Stomach smooth muscle (tissue), 2 donors: Measurements from ENCODE around the gene GPC5.

Experiments used
- H3K27ac ChIP-seq: one replicate; pipeline ENCODE4 v1.7.0; 2013; ENCODE audit warnings: mild to moderate bottlenecking, low read length, inconsistent platforms
- H3K27me3 ChIP-seq, 2 donors: one replicate each; pipeline ENCODE4 v1.7.0; 2013; ENCODE audit warnings: low read length in 2 of 2; ENCODE audit not compliant: insufficient read depth in 2 of 2, control insufficient read depth in 1 of 2
- H3K36me3 ChIP-seq, 2 donors: one replicate each; pipeline ENCODE4 v1.7.0; 2013; ENCODE audit warnings: low read length in 2 of 2; ENCODE audit not compliant: control insufficient read depth in 2 of 2, insufficient read depth in 2 of 2
- H3K4me1 ChIP-seq: one replicate; pipeline ENCODE4 v1.7.0; 2013; ENCODE audit warnings: low read length; ENCODE audit not compliant: control insufficient read depth, insufficient read depth
- H3K4me3 ChIP-seq, 2 donors: one replicate each; pipeline ENCODE4 v1.7.0; 2013; ENCODE audit warnings: low read length in 2 of 2
- H3K9ac ChIP-seq, 2 donors: one replicate each; pipeline ENCODE4 v1.7.0; 2013; ENCODE audit warnings: low read length in 2 of 2, mild to moderate bottlenecking in 1 of 2
- H3K9me3 ChIP-seq, 2 donors: one replicate each; pipeline ENCODE4 v1.7.0; 2013; ENCODE audit warnings: low read length in 2 of 2; ENCODE audit not compliant: control insufficient read depth in 2 of 2
- donor health status: healthy.
- donor health status: Pancreatic carcinoma.

The GPC5 gene

DNA sequence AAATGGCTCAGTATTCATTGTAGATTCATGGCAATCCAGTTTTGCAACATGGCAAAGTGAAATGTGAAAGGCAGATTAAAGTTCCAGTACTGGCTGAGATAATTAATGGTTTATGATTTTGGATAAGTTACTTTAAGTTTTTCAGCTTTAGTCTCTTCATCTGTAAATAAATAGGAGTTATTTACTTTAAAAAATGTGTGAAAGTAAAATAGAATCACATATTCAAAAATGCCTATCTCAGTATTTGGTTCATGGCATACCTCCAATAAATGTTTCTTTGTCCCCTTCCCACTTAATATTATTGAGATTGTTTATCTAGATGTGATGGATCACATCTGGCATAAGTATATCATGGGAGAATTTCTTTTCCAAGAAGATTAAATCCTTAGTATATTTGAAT is 426.0 kb downstream of the GPC5 start:
- no peaks in the 10 kb centered on the region for H3K4me1 ChIP-seq
- no peak overlapping the region for H3K9ac ChIP-seq
- no peak overlapping the region for H3K4me3 ChIP-seq
- H3K27me3 ChIP-seq, result no peaks in the 10 kb centered on the region
- H3K27ac ChIP-seq, result no peak overlapping the region
- no peaks in the 10 kb centered on the region for H3K36me3 ChIP-seq
- H3K9me3 ChIP-seq, result no peaks in the 10 kb centered on the region

DNA sequence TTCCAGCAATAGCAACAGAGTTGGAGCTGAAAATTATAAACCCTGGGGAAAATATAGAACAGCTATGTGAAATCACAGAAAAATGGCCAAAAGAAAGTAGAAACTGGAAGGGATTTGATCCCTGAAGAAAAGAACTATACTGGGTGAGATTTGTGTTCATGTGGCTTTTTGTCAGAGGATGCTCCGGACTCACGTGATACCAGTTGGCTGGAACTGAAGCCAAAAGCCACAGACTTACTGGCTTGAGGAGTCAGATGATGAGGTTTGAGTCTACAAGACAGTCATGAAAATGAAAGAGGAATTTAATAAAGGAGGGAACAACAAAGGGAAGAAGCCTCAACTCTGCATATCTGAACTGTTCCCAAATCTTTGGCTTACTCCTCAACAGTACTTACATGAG is 427.1 kb downstream of the GPC5 start:
- H3K9ac ChIP-seq, result no peak overlapping the region

DNA sequence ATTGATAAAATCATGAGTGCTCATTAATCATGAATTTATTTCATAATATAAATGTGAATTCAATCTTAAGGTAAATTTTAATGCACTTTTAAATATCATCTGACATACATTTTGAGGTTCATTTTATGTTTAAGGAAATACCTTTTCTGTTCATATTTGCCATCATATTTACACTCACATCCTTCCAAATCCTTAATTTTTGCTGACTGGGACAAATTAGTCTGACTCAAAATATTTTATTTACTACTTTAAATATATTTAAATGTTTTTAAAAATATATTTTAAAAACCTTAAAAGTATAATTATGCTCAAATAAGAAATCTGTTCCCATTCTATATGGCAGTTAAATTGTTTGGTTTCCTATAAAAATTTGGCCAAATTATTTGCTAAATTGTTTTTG is 438.1 kb downstream of the GPC5 start:
- H3K9me3 ChIP-seq, result no peaks in the 10 kb centered on the region
- no peaks in the 10 kb centered on the region for H3K4me1 ChIP-seq

More for the DNA sequence above, 427.1 kb downstream of the GPC5 start:
- Histone ChIP-seq H3K36me3 (no peaks in the 10 kb centered on the region), H3K4me1 (no peaks in the 10 kb centered on the region), H3K27me3 (no peaks in the 10 kb centered on the region), H3K27ac (no peak overlapping the region), H3K9me3 (no peaks in the 10 kb centered on the region), H3K4me3 (no peak overlapping the region)

DNA sequence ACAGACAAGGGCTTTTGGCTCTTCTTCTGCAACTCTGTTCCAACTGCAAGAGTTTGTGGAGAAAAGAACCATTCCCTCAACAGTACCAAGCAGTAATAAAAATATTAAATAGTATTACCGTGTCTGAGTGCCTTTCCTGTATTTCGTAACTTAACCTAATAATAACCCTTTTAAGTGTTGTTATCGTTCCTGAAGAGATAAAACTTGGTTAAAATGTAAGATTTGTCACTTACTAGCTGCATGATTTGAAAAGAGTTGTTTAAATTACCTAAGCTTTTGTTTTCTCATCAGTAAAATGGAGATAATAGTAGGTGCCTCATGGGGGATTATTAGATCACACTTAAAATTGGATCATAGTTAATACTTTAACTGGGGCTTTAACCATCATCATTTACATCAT is 447.2 kb downstream of the GPC5 start:
- H3K4me3 ChIP-seq, result no peak overlapping the region
- H3K36me3 ChIP-seq, result no peaks in the 10 kb centered on the region
- no peaks in the 10 kb centered on the region for H3K27me3 ChIP-seq
- no peak overlapping the region for H3K27ac ChIP-seq
- H3K4me1 ChIP-seq, result no peaks in the 10 kb centered on the region
- H3K9me3 ChIP-seq, result no peaks in the 10 kb centered on the region
- H3K9ac ChIP-seq, result no peak overlapping the region

More for the DNA sequence above, 438.1 kb downstream of the GPC5 start:
- Histone ChIP-seq H3K9ac (no peak overlapping the region), H3K27ac (no peak overlapping the region), H3K4me3 (no peak overlapping the region), H3K27me3 (no peaks in the 10 kb centered on the region), H3K36me3 (no peaks in the 10 kb centered on the region)

DNA sequence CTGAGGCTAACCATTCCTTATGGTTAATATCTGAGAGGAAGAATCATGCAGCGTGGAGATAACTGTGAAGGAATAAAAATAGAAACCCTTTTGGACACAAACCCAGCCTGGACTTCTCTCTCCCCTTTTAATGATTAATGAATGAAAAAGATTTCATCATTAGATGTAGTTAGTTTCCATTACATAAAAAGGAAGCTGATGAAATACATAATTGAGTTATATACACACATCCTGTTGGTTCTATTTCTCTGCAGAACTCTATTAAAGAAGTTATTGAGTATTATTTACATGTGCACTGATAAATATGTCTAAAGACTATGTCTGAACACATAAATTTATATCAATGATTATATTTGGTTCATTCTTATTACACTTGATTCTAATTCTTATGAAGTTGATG is 465.3 kb downstream of the GPC5 start:
- H3K27ac ChIP-seq, result no peak overlapping the region
- no peaks in the 10 kb centered on the region for H3K4me1 ChIP-seq
- no peak overlapping the region for H3K4me3 ChIP-seq
- no peaks in the 10 kb centered on the region for H3K36me3 ChIP-seq
- no peaks in the 10 kb centered on the region for H3K9me3 ChIP-seq
- H3K27me3 ChIP-seq, result no peaks in the 10 kb centered on the region
- no peak overlapping the region for H3K9ac ChIP-seq

DNA sequence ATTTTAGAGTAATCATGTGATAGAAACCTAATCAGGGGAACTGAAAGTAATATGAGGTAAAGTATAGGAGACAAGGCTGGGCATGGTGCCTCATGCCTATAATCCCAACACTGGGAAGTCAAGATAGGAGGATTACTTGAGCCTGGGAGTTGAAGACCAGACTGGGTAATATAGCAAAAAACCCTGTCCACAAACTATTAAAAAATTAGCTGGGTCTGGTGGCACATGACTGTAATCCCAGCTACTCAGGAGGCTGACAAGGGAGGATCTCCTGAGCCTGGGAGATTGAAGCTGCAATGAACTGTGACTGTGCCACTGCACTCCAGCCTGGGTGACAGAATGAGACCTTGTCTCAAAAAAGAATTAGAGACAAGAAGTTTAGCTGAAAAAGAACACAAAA is 469.9 kb downstream of the GPC5 start:
- Histone ChIP-seq H3K9me3 (no peaks in the 10 kb centered on the region), H3K9ac (no peak overlapping the region), H3K4me3 (no peak overlapping the region), H3K36me3 (no peaks in the 10 kb centered on the region), H3K27ac (no peak overlapping the region), H3K4me1 (no peaks in the 10 kb centered on the region), H3K27me3 (no peaks in the 10 kb centered on the region)

DNA sequence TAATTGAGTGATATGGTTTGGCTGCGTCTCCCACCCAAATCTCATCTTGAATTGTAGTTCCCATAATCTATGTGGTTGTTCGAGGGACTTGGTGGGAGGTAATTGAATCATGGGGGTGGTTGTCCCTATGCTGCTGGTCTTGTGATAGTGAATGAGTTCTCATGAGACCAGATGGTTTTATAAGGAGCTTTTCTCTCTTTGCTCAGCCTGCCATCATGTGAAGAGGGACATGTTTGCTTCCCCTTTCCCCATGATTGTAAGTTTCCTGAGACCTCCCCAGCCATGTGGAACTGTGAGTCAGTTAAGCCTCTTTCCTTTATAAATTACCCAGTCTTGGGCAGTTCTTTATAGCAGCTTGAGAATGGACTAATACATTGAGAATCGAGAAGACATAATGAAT is 480.1 kb downstream of the GPC5 start:
- H3K36me3 ChIP-seq, result no peaks in the 10 kb centered on the region
- H3K27ac ChIP-seq, result no peak overlapping the region
- no peaks in the 10 kb centered on the region for H3K9me3 ChIP-seq
- H3K4me3 ChIP-seq, result no peak overlapping the region
- H3K4me1 ChIP-seq, result no peaks in the 10 kb centered on the region
- H3K9ac ChIP-seq, result no peak overlapping the region
- H3K27me3 ChIP-seq, result no peaks in the 10 kb centered on the region

DNA sequence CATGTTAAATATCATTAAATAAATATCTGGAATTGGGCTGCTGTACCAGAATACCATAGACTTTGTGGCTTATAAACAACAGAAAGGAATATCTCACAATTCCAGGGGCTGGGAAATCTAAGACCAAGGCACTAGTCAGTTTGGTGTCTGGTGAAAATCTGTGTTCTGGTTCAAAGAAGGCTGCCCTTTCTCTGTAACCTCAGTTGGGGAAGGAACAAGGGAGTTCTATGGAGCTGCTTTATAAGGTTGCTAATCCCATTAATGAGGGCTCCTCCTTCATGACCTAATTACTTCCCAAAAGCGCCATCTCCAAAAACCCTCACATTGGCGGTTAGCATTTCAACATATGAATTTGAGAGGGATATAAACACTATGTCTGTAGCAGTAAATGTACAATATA is 480.9 kb downstream of the GPC5 start:
- no peaks in the 10 kb centered on the region for H3K36me3 ChIP-seq
- H3K4me3 ChIP-seq, result no peak overlapping the region
- no peak overlapping the region for H3K27ac ChIP-seq
- H3K4me1 ChIP-seq, result no peaks in the 10 kb centered on the region
- no peak overlapping the region for H3K9ac ChIP-seq
- no peaks in the 10 kb centered on the region for H3K27me3 ChIP-seq
- no peaks in the 10 kb centered on the region for H3K9me3 ChIP-seq

DNA sequence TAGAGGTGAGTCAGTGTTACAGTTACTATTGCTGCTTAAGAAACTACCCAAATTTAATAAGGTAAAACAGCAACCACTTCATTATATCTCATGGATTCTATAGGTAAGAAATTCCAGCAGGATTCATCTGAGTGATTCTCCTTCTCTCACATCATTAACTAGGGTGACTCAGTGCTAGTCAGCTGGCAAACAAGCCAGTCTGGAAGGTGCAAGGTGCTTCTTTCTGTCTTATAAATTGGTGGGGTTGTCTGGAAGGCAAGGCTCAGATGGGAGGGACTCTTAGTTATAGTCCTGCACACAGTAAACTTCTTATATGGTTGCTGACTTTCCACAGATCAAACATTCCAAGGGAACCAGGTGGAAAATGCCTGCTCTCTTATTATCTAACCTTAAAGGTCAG is 484.5 kb downstream of the GPC5 start:
- Histone ChIP-seq H3K9me3 (no peaks in the 10 kb centered on the region), H3K27ac (no peak overlapping the region), H3K27me3 (no peaks in the 10 kb centered on the region), H3K4me1 (no peaks in the 10 kb centered on the region), H3K9ac (no peak overlapping the region), H3K4me3 (no peak overlapping the region), H3K36me3 (no peaks in the 10 kb centered on the region)

DNA sequence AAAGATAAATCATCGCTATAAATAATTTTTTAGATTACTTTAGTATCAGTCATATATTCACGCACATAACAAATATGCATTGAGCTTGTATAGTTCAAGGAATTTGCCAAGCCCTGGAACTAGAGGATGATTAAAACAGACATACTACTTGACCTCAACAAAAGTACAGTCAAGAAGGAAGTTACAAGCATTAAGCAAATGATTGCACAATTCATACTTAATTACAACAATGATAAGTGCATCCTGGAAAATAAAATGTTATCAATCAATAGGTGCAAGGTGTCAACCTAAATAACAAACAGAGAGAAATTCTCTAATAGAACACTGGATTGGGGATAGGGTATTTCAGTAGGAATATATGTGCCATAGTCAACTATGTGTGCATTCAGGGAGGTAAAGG is 491.2 kb downstream of the GPC5 start:
- Histone ChIP-seq H3K36me3 (no peaks in the 10 kb centered on the region), H3K27me3 (no peaks in the 10 kb centered on the region), H3K27ac (no peak overlapping the region), H3K4me3 (no peak overlapping the region), H3K9me3 (no peaks in the 10 kb centered on the region), H3K4me1 (no peaks in the 10 kb centered on the region), H3K9ac (no peak overlapping the region)

DNA sequence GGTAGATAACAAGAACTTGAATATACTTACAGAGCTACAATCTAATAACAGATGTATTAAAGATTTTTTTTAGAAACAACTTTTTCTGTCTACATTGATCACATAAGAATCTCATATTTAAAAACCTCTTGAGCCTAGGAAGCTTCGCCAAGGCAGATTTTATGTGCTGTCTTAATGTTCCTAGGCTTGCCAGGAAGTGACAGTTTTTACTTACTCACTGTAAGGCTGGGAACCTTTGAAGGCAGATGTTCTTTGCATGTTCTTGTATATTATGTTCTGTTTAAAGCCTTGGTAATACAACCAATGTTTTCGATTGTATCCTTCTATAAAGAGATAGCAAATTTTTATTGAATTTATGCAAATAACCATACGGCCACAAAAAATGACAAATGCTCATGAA is 492.7 kb downstream of the GPC5 start:
- no peak overlapping the region for H3K9ac ChIP-seq
- H3K4me3 ChIP-seq, result no peak overlapping the region
- no peaks in the 10 kb centered on the region for H3K27me3 ChIP-seq
- H3K4me1 ChIP-seq, result no peaks in the 10 kb centered on the region
- no peak overlapping the region for H3K27ac ChIP-seq
- H3K36me3 ChIP-seq, result no peaks in the 10 kb centered on the region
- H3K9me3 ChIP-seq, result no peaks in the 10 kb centered on the region

DNA sequence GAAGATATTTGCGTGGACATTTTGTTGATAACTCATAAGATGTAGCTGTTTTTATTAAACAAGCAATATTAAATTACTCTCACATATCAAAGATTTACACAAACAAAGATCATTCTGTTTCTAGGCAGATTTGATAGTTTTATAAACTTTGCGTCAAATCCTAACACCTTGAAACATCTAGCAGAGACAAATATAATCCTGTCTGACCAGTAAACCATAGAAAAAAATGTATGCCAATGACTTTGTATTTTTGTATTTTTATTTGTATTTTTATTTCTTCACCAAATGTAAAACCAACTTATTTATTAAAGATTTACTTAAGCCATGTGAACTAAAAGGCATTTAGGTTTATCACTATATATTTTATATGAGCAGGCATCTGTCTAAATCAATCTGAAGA is 494.6 kb downstream of the GPC5 start:
- Histone ChIP-seq H3K9ac (no peak overlapping the region), H3K4me3 (no peak overlapping the region), H3K4me1 (no peaks in the 10 kb centered on the region), H3K27ac (no peak overlapping the region), H3K27me3 (no peaks in the 10 kb centered on the region), H3K9me3 (no peaks in the 10 kb centered on the region), H3K36me3 (no peaks in the 10 kb centered on the region)
